NT2/D1 (cell line): ENCODE data around the gene ACOX3.

Experiments used
- DNase-seq: peaks from one replicate; pipeline ENCODE4 v3.0.0-alpha.2; 2011; ENCODE audit warnings: low read depth, low spot score
- H3K27me3 ChIP-seq: 2 replicates; pipeline ENCODE4 v1.6.0; 2011; ENCODE audit warnings: mild to moderate bottlenecking; ENCODE audit not compliant: insufficient read length, insufficient read depth
- H3K36me3 ChIP-seq: 2 replicates; pipeline ENCODE4 v1.6.1; 2011; ENCODE audit warnings: mild to moderate bottlenecking, low read length, mixed read lengths; ENCODE audit not compliant: insufficient read depth, insufficient read length
- H3K4me1 ChIP-seq: 2 replicates; pipeline ENCODE4 v1.5.1; 2011; ENCODE audit not compliant: insufficient read depth, insufficient read length
- H3K4me3 ChIP-seq: 2 replicates; pipeline ENCODE4 v1.5.1; 2011; ENCODE audit warnings: low read depth; ENCODE audit not compliant: insufficient read length
- H3K9ac ChIP-seq: 2 replicates; pipeline ENCODE4 v1.6.0; 2011; ENCODE audit warnings: low read depth; ENCODE audit not compliant: insufficient read length
- H3K9me3 ChIP-seq: 2 replicates; pipeline ENCODE4 v1.5.1; 2011; ENCODE audit warnings: mild to moderate bottlenecking, low read length; ENCODE audit not compliant: insufficient read depth
- SUZ12 ChIP-seq: IDR thresholded peaks from 2 replicates; pipeline ENCODE4 v1.6.1; 2011; ENCODE audit not compliant: insufficient read length, insufficient read depth; ENCODE audit errors: extremely low read depth
- YY1 ChIP-seq: IDR thresholded peaks from 2 replicates; pipeline ENCODE4 v1.6.1; 2011; ENCODE audit not compliant: insufficient read length, insufficient read depth
- ZNF274 ChIP-seq: IDR thresholded peaks from 2 replicates; pipeline ENCODE4 v1.6.1; 2011; ENCODE audit warnings: mild to moderate bottlenecking, low read depth, low read length

Gene ACOX3

GRCh38 chr4:8328456-8328855 is 112.1 kb downstream of the ACOX3 start:
- peaks cover 27% of the 10 kb centered on the region; the same call in 1 of the 2 replicates for H3K9me3 ChIP-seq
- H3K27me3 ChIP-seq = peaks cover 4% of the 10 kb centered on the region
- DNase-seq = no peak
- H3K36me3 ChIP-seq = no peaks in the 10 kb centered on the region
- H3K9ac ChIP-seq = no peak overlapping the region
- H3K4me3 ChIP-seq = no peak overlapping the region
- no peak for TF ChIP-seq ZNF274
- no peak for TF ChIP-seq SUZ12
- no peak for TF ChIP-seq YY1
- H3K4me1 ChIP-seq = no peaks in the 10 kb centered on the region

- Histone ChIP-seq H3K27me3 (peaks cover 4% of the 10 kb centered on the region), H3K4me1 (no peaks in the 10 kb centered on the region), H3K36me3 (no peaks in the 10 kb centered on the region), H3K9me3 (peaks cover 32% of the 10 kb centered on the region; the same call in 1 of the 2 replicates), H3K4me3 (no peak overlapping the region), H3K9ac (no peak overlapping the region)
- TF ChIP-seq SUZ12 (no peak), ZNF274 (no peak), YY1 (no peak)
- no peak for DNase-seq
These were observed 114.3 kb downstream of the ACOX3 start for GRCh38 chr4:8326206-8326605.

DNA sequence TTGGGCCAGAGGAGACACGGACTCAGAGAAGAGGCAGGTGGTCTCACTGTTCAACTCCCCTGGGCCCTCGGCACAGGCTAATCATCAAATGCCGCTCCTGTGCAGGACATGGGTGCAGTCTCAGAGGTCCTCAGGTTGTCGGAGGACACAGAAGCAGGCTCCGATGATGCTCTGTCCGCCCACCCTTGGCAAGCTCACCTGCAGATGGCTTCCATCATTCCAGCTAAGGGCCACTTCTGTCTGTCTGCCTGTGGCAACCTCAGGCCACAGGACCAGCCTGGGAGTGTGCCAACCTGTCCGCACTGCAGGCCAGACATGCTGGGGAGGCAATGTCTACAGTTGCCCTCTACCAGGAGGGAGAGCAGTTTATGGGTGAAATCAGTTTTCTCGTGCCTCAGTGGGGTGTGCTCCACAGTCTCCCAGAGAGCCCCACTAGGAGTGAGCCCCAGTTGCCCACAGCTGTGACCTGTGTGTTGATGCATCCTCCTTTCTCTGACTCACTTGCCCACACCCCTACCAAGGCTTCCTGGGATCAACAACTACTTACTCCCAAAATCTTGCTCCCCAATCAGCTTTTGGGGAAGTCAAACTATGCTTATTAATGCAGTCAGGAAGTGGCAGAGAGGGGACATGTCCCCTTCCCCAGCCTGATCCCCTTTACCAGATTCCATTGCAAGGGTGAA is 115.1 kb downstream of the ACOX3 start:
- no peak for DNase-seq
- H3K9me3 ChIP-seq = peaks cover 32% of the 10 kb centered on the region; the same call in 1 of the 2 replicates
- H3K4me3 ChIP-seq = no peak overlapping the region
- TF ChIP-seq ZNF274 (no peak), YY1 (no peak), SUZ12 (no peak)
- no peaks in the 10 kb centered on the region for H3K27me3 ChIP-seq
- H3K9ac ChIP-seq = no peak overlapping the region
- no peaks in the 10 kb centered on the region for H3K36me3 ChIP-seq
- no peaks in the 10 kb centered on the region for H3K4me1 ChIP-seq

DNA sequence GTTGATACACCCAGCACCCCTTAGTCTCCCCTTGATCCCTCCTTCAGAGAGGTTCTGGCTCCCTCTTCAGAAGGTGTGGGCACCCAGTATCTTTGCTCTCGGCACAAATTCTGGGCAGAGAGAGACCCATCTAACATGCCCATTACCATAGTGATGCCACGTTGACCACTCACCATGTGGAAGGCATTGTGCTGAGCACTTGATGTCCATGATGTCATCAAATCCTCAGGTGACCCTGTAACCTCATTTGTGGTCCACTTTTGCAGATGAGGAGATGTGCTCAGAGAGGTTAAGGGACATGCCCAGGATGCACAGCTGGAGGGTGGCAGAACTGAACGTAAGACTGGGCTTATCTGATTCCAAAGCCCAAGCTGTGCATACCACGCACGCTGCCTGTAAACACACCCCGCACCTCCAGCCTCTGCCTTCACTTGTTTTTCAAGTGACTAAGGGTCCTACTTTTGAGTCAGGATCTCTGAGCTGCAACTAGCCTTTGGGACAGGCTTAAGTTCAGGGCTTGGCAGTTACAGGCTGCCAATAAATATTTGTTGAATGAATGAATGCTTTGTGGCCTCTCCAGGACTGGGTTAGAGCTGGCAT is 115.8 kb downstream of the ACOX3 start:
- peaks cover 32% of the 10 kb centered on the region; the same call in 1 of the 2 replicates for H3K9me3 ChIP-seq
- TF ChIP-seq ZNF274 (no peak), YY1 (no peak), SUZ12 (no peak)
- DNase-seq = no peak
- H3K4me3 ChIP-seq = no peak overlapping the region
- no peaks in the 10 kb centered on the region for H3K4me1 ChIP-seq
- H3K36me3 ChIP-seq = no peaks in the 10 kb centered on the region
- no peaks in the 10 kb centered on the region for H3K27me3 ChIP-seq
- no peak overlapping the region for H3K9ac ChIP-seq

DNA sequence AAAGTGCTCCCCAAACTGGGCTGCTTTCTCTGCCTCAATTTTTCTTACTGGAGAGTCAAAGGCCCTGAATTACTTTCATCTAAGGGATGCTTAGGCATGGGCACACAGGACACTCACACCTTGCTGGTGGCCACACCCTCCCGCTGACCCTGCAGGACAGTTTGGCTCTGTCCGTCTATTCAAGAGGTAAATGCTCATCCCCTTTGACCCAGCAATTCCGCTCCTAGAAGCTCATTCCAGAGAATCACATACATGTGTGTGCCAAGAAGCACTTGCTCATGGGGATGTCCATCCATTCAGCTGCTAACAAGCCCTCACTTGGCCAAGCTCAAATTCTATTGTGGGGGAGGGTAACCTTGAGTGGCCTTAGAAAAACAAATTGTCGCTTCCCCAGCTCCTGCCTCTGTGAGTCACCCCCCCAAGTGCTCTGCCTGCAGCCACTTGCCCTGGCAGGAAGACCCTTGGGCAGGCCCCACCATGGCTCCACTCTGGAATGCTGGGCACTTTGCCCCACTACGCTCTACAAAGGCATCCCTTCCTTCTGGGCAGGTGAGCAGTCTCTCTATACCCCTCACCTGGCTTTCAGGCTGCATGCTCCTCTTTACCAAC is 116.5 kb downstream of the ACOX3 start:
- no peak for DNase-seq
- H3K9me3 ChIP-seq = peaks cover 32% of the 10 kb centered on the region; the same call in 1 of the 2 replicates

GRCh38 chr4:8322794-8323704 is 117.5 kb downstream of the ACOX3 start:
- H3K4me1 ChIP-seq = no peaks in the 10 kb centered on the region
- peaks cover 32% of the 10 kb centered on the region; the same call in 1 of the 2 replicates for H3K9me3 ChIP-seq
- H3K27me3 ChIP-seq = no peaks in the 10 kb centered on the region
- TF ChIP-seq YY1 (no peak), SUZ12 (no peak), ZNF274 (no peak)
- H3K36me3 ChIP-seq = no peaks in the 10 kb centered on the region
- H3K4me3 ChIP-seq = no peak overlapping the region
- DNase-seq = no peak
- H3K9ac ChIP-seq = no peak overlapping the region

More for the DNA sequence above, 116.5 kb downstream of the ACOX3 start:
- no peaks in the 10 kb centered on the region for H3K36me3 ChIP-seq
- H3K27me3 ChIP-seq = no peaks in the 10 kb centered on the region
- H3K9ac ChIP-seq = no peak overlapping the region
- H3K4me3 ChIP-seq = no peak overlapping the region
- TF ChIP-seq ZNF274 (no peak), SUZ12 (no peak), YY1 (no peak)
- H3K4me1 ChIP-seq = no peaks in the 10 kb centered on the region

GRCh38 chr4:8321771-8322170 is 118.8 kb downstream of the ACOX3 start:
- Histone ChIP-seq H3K36me3 (no peaks in the 10 kb centered on the region), H3K9me3 (peaks cover 29% of the 10 kb centered on the region; the same call in 1 of the 2 replicates), H3K9ac (no peak overlapping the region), H3K4me3 (no peak overlapping the region), H3K27me3 (no peaks in the 10 kb centered on the region), H3K4me1 (peaks cover 5% of the 10 kb centered on the region)
- TF ChIP-seq SUZ12 (no peak), ZNF274 (no peak), YY1 (no peak)
- no peak for DNase-seq
